HEK293 (cell line): ENCODE results near the gene MUS81.

ENCODE experiments used
- BCL11A ChIP-seq: fragments of 450-650 bp; formaldehyde crosslinking; IDR thresholded peaks from 2 replicates; pipeline ENCODE4 v1.5.1; 2016; ENCODE audit warnings: low read depth, missing biosample characterization, missing genetic modification characterization
- CTCF ChIP-seq: fragments of 450-650 bp; formaldehyde crosslinking; IDR thresholded peaks from 2 replicates; pipeline ENCODE4 v1.5.1; 2016; ENCODE audit warnings: missing biosample characterization, missing genetic modification characterization
- EGR2 ChIP-seq: fragments of 450-650 bp; formaldehyde crosslinking; IDR thresholded peaks from 2 replicates; pipeline ENCODE4 v1.5.1; 2016; ENCODE audit warnings: low read depth, missing biosample characterization, missing genetic modification characterization
- FEZF1 ChIP-seq: fragments of 450-650 bp; formaldehyde crosslinking; IDR thresholded peaks from 2 replicates; pipeline ENCODE4 v1.5.1; 2016; ENCODE audit warnings: missing biosample characterization, missing genetic modification characterization
- GLI4 ChIP-seq: fragments of 450-650 bp; formaldehyde crosslinking; IDR thresholded peaks from 2 replicates; pipeline ENCODE4 v1.5.1; 2016; ENCODE audit warnings: missing biosample characterization, missing genetic modification characterization
- KLF1 ChIP-seq: fragments of 450-650 bp; formaldehyde crosslinking; IDR thresholded peaks from 2 replicates; pipeline ENCODE4 v1.5.1; 2016; ENCODE audit warnings: missing biosample characterization, missing genetic modification characterization
- KLF7 ChIP-seq: fragments of 450-650 bp; formaldehyde crosslinking; IDR thresholded peaks from 2 replicates; pipeline ENCODE4 v1.5.1; 2016; ENCODE audit warnings: missing biosample characterization, missing genetic modification characterization, borderline replicate concordance
- MEIS1 ChIP-seq: sonication (generic); formaldehyde crosslinking; IDR thresholded peaks from 2 replicates; pipeline ENCODE4 v1.8.1; 2022; ENCODE audit warnings: missing genetic modification reagents, mild to moderate bottlenecking, borderline replicate concordance
- PRDM10 ChIP-seq: fragments of 450-650 bp; formaldehyde crosslinking; IDR thresholded peaks from 2 replicates; pipeline ENCODE4 v1.5.1; 2016; ENCODE audit warnings: missing biosample characterization, missing genetic modification characterization
- SP7 ChIP-seq: fragments of 450-650 bp; formaldehyde crosslinking; IDR thresholded peaks from 2 replicates; pipeline ENCODE4 v1.5.1; 2016; ENCODE audit warnings: missing biosample characterization, missing genetic modification characterization
- WT1 ChIP-seq: fragments of 450-650 bp; formaldehyde crosslinking; IDR thresholded peaks from 2 replicates; pipeline ENCODE4 v1.5.1; 2016; ENCODE audit warnings: missing biosample characterization, missing genetic modification characterization
- ZBTB10 ChIP-seq: fragments of 450-650 bp; formaldehyde crosslinking; IDR thresholded peaks from 2 replicates; pipeline ENCODE4 v1.5.1; 2016; ENCODE audit warnings: missing biosample characterization, missing genetic modification characterization
- ZBTB17 ChIP-seq: fragments of 450-650 bp; formaldehyde crosslinking; IDR thresholded peaks from 2 replicates; pipeline ENCODE4 v1.5.1; 2016; ENCODE audit warnings: missing biosample characterization, missing genetic modification characterization
- ZBTB8A ChIP-seq: fragments of 450-650 bp; formaldehyde crosslinking; IDR thresholded peaks from 2 replicates; pipeline ENCODE4 v1.5.1; 2016; ENCODE audit warnings: missing biosample characterization, missing genetic modification characterization
- ZFP37 ChIP-seq: fragments of 450-650 bp; formaldehyde crosslinking; IDR thresholded peaks from 2 replicates; pipeline ENCODE4 v1.5.1; 2016; ENCODE audit warnings: missing biosample characterization, missing genetic modification characterization
- ZFP69B ChIP-seq: fragments of 450-650 bp; formaldehyde crosslinking; IDR thresholded peaks from 2 replicates; pipeline ENCODE4 v1.5.1; 2016; ENCODE audit warnings: missing biosample characterization, missing genetic modification characterization
- ZNF114 ChIP-seq: fragments of 450-650 bp; formaldehyde crosslinking; IDR thresholded peaks from 2 replicates; pipeline ENCODE4 v1.5.0; 2017; ENCODE audit warnings: missing biosample characterization, missing genetic modification characterization
- ZNF121 ChIP-seq: fragments of 450-650 bp; formaldehyde crosslinking; IDR thresholded peaks from 2 replicates; pipeline ENCODE4 v1.5.1; 2016; ENCODE audit warnings: missing biosample characterization, missing genetic modification characterization
- ZNF138 ChIP-seq: fragments of 450-650 bp; formaldehyde crosslinking; IDR thresholded peaks from 2 replicates; pipeline ENCODE4 v1.5.1; 2016; ENCODE audit warnings: missing biosample characterization, missing genetic modification characterization, borderline replicate concordance
- ZNF239 ChIP-seq: fragments of 450-650 bp; formaldehyde crosslinking; IDR thresholded peaks from 2 replicates; pipeline ENCODE4 v1.5.1; 2016; ENCODE audit warnings: missing biosample characterization, missing genetic modification characterization
- ZNF398 ChIP-seq: fragments of 450-650 bp; formaldehyde crosslinking; IDR thresholded peaks from 2 replicates; pipeline ENCODE4 v1.5.1; 2017; ENCODE audit warnings: missing biosample characterization, missing genetic modification characterization
- ZNF48 ChIP-seq: fragments of 450-650 bp; formaldehyde crosslinking; IDR thresholded peaks from 2 replicates; pipeline ENCODE4 v1.5.1; 2016; ENCODE audit warnings: missing biosample characterization, missing genetic modification characterization
- ZNF558 ChIP-seq: fragments of 450-650 bp; formaldehyde crosslinking; IDR thresholded peaks from 2 replicates; pipeline ENCODE4 v1.5.1; 2016; ENCODE audit warnings: missing biosample characterization, missing genetic modification characterization
- ZNF585B ChIP-seq: fragments of 450-650 bp; formaldehyde crosslinking; IDR thresholded peaks from 2 replicates; pipeline ENCODE4 v1.5.1; 2016; ENCODE audit warnings: missing biosample characterization, missing genetic modification characterization
- ZNF777 ChIP-seq: fragments of 450-650 bp; formaldehyde crosslinking; IDR thresholded peaks from 2 replicates; pipeline ENCODE4 v1.5.1; 2017; ENCODE audit warnings: missing biosample characterization, missing genetic modification characterization, borderline replicate concordance
- ZNF785 ChIP-seq: fragments of 450-650 bp; formaldehyde crosslinking; IDR thresholded peaks from 2 replicates; pipeline ENCODE4 v1.5.1; 2016; ENCODE audit warnings: missing biosample characterization, missing genetic modification characterization
- ZXDB ChIP-seq: fragments of 450-650 bp; formaldehyde crosslinking; IDR thresholded peaks from 2 replicates; pipeline ENCODE4 v1.5.1; 2016; ENCODE audit warnings: missing biosample characterization, missing genetic modification characterization

MUS81 gene

GRCh38 chr11:65873318-65874156 is 13.3 kb downstream of the MUS81 start (continued):
- 0 out of 2 replicates have a peak, but pooled peaks have one; percentile 12 for TF ChIP-seq PRDM10 (tag by site-specific recombination)
- TF ChIP-seq ZBTB17 (tag by site-specific recombination) = peak; percentile 57
- TF ChIP-seq ZNF558 = no peak
- no peak for TF ChIP-seq ZNF48 (tag by site-specific recombination)
- peak; percentile 21; the same call in 1 of the 2 replicates for TF ChIP-seq BCL11A
- TF ChIP-seq FEZF1 = no peak
- no peak for TF ChIP-seq CTCF (tag by site-specific recombination)
- peak; percentile 97 for TF ChIP-seq ZFP69B (tag by site-specific recombination)
- no peak for TF ChIP-seq ZNF138 (tag by site-specific recombination)
- no peak for TF ChIP-seq ZNF114 (tag by site-specific recombination)
- TF ChIP-seq ZBTB8A (tag by site-specific recombination) = peak; percentile 33; the same call in 1 of the 2 replicates
- peak; percentile 52; the same call in 1 of the 2 replicates for TF ChIP-seq ZBTB10
- no peak for TF ChIP-seq ZNF585B (tag by site-specific recombination)
- TF ChIP-seq SP7 (tag by site-specific recombination) = peak; percentile 60
- TF ChIP-seq ZXDB (tag by site-specific recombination) = peak; percentile 56
- no peak for TF ChIP-seq ZNF785 (tag by site-specific recombination)
- TF ChIP-seq ZNF777 (tag by site-specific recombination) = no peak
- TF ChIP-seq ZNF398 = peak; percentile 46
- TF ChIP-seq ZNF121 = peak; percentile 73; the same call in 1 of the 2 replicates
- peak; percentile 80 for TF ChIP-seq EGR2 (tag by site-specific recombination)
- TF ChIP-seq MEIS1 (CRISPR knock-in tag) = no peak
- TF ChIP-seq KLF1 = peak; percentile 99
- peak; percentile 64; the same call in 1 of the 2 replicates for TF ChIP-seq WT1 (tag by site-specific recombination)
- TF ChIP-seq GLI4 (tag by site-specific recombination) = no peak
- no peak for TF ChIP-seq ZNF239 (tag by site-specific recombination)
- TF ChIP-seq KLF7 = no peak; the same call in 1 of the 2 replicates
- no peak for TF ChIP-seq ZFP37
